SKM-1 (cell line): ENCODE results near the gene CLMP.
"Not testable (repeated sequence)": the region's sequence is repeated elsewhere in the genome, so short reads cannot be mapped to it uniquely, and the experiment has no call there.

Source experiments
- DNase-seq: peaks from one replicate; lab custom pipeline; 2025; ENCODE audit not compliant: unreplicated experiment; lab: John Stamatoyannopoulos, UW

Gene CLMP

GRCh38 chr11:123087657-123088056 is 107.4 kb downstream of the CLMP start:
- not testable (repeated sequence) for DNase-seq

- no peak for DNase-seq
Measured at GRCh38 chr11:123086305-123086704, 108.7 kb downstream of the CLMP start.

- no peak for DNase-seq
Measured at GRCh38 chr11:123085497-123085896, 109.6 kb downstream of the CLMP start.

DNA sequence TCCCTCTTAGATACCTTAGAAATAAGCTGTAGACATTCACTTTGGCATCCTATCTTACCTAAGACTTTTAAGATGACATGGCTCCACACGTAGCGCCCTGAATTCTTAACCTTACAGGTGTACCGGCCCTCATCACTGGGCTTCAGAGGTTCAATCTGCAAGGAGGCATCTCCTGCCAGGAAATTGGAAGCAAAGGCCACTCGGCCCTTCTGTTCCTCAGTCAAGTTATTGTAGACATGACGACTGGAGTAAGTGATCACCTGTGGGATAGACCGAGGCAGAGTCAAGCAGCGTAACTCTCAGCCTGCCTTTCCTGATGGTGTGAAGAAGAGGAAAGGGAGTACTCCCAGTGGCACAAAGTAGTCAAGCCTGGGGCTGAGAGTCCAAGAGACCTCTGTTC is 110.6 kb downstream of the CLMP start:
- DNase-seq, result no peak

DNA sequence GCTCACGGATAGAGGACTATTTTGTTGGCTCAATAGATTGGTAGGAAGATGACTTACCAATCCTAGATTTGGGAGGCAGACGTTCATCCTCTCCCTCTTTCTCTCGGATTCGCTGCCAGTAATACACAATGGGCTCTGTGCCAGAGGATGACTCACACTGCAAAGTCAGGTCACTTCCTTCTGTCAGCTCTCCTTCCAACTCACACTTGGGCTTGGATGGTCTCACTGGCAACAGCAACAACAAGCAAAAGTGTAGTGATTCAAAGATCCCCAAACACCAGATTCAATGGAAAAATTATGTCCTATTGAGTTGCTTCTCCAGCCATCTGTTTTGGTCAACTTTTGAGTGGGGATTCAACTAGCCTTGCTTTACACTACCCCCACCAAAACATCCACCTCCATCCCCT is 111.4 kb downstream of the CLMP start:
- DNase-seq, result no peak

- DNase-seq, result no peak
Measured at GRCh38 chr11:123082977-123083376, 112.1 kb downstream of the CLMP start.

DNA sequence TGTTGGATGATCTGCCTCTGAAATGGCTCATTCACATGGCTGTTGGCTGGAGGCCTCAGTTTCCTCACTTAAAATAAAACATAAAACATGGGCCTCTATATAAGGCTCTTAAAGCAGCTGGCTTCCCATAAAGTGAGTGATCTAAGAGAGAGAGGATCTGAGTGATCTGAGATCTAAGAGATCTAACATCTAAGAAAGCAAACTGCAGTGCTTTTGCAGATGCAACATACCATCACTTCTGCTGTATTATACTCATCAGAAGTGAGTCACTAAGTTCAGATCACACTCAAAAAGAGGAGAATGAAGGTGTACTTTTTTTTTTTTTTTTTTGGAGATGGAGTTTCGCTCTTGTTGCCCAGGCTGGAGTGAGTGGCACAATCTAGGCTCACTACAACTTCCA is 115.0 kb downstream of the CLMP start:
- no peak for DNase-seq

DNA sequence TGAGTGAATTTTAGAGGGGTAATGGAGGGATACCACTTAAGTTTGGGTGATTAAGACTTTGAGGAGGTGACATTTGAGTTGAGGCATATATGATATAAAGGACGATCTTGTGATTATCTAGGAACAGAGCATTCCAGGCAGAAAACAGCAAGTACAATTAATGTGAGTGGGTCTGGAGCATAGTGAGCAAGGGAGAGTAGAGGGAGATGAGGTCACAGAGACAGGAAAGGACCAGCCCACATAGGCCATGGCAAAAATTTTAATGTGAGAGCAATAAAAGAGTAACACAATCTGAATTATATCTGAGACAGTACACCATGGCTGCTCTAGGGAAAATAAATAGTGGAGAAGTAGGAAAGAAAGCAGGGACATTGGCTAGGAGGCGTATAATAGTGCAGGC is 118.6 kb downstream of the CLMP start:
- DNase-seq, result no peak

GRCh38 chr11:123073343-123074057 is 121.5 kb downstream of the CLMP start:
- no peak for DNase-seq

GRCh38 chr11:123072762-123073161 is 122.3 kb downstream of the CLMP start:
- no peak for DNase-seq

DNA sequence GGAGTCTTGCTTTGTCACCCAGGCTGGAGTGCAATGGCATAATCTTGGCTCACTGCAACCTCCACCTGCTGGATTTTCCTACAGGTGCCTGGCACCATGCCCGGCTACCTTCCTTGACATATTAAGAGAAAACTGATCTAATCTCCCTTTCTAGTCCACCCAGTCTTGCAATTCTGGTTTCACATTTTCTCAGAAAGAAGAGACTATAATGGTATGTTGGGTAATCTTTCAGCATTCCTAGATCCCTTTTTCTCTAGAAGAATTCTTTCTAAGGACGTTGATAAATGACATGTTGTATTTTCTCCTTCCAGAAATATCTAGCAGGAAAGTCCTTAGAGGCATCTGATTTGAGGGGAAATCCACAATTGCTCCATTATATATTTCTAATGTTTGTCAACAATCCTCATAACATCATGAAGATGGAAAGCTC is 122.7 kb downstream of the CLMP start:
- DNase-seq, result no peak

- DNase-seq, result no peak
Measured at GRCh38 chr11:123069908-123070821, 124.9 kb downstream of the CLMP start.

GRCh38 chr11:123065621-123066020 is 129.4 kb downstream of the CLMP start:
- no peak for DNase-seq

- DNase-seq, result no peak
Measured at GRCh38 chr11:123063826-123064657, 131.0 kb downstream of the CLMP start.

GRCh38 chr11:123062892-123063825 is 131.9 kb downstream of the CLMP start:
- peak; percentile 59 for DNase-seq

- DNase-seq, result peak; percentile 100
Measured at GRCh38 chr11:123062158-123062891, 132.7 kb downstream of the CLMP start.

- DNase-seq, result no peak
Measured at GRCh38 chr11:123061403-123062157, 133.5 kb downstream of the CLMP start, which contains the start of gene HSPA8. HSPA8 (minus strand) TSS chr11:123062136; CDS start chr11:123061324, 812 bp downstream.

- DNase-seq, result no peak
Measured at GRCh38 chr11:123060277-123061000, 134.6 kb downstream of the CLMP start.
